Measurements from ENCODE around the gene ANKFN1. TPM values are rescaled to one million over a fixed set of nuclear protein-coding genes. Genes with fewer than 3 reads are reported as not detected.

Gene ANKFN1
- total RNA-seq, 1 donor from 2014 or later = not detected

- Histone ChIP-seq H3K79me2 (ENCODE audit: low read depth) (no peaks in the 10 kb centered on the region), H2AFZ (replicated peaks) (no peak overlapping the region), H3K4me3 (no peak overlapping the region), H3K9ac (no peak overlapping the region), H3K4me1 (peaks cover 11% of the 10 kb centered on the region), H3K4me2 (no peak overlapping the region), H3K27ac (no peak overlapping the region), H3K36me3 (no peaks in the 10 kb centered on the region), H4K20me1 (ENCODE audit: low read depth) (no peaks in the 10 kb centered on the region), H3F3A (ENCODE audit: low read depth) (peaks cover 5% of the 10 kb centered on the region), H3K27me3 (no peaks in the 10 kb centered on the region), H3K9me3 (ENCODE audit: low read depth) (no peaks in the 10 kb centered on the region)
- peaks cover 15% of the 10 kb centered on the region for H3K4me1 Mint-ChIP-seq
- H3K4me3 Mint-ChIP-seq = no peak overlapping the region
- H3K27me3 Mint-ChIP-seq (ENCODE audit: insufficient read depth, low read depth) = no peaks in the 10 kb centered on the region
- H3K36me3 Mint-ChIP-seq = no peaks in the 10 kb centered on the region
- H3K9me3 Mint-ChIP-seq = no peaks in the 10 kb centered on the region
- no peak overlapping the region for H3K27ac Mint-ChIP-seq
- DNase-seq (ENCODE audit: low spot score) = no peak
- TF ChIP-seq CTCF (IDR thresholded peaks at IDR 0.05) (no peak), EZH2 (IDR thresholded peaks at IDR 0.05) (no peak), EZH2phosphoT487 (IDR thresholded peaks at IDR 0.05) (no peak)
Measured at GRCh38 chr17:56436142-56436541, 282.9 kb downstream of the ANKFN1 start.

- no peaks in the 10 kb centered on the region for H4K20me1 ChIP-seq (ENCODE audit: low read depth)
- Mint-ChIP-seq H3K27ac (no peak overlapping the region), H3K27me3 (ENCODE audit: insufficient read depth, low read depth) (peaks cover 2% of the 10 kb centered on the region), H3K4me1 (peaks cover 6% of the 10 kb centered on the region), H3K9me3 (no peaks in the 10 kb centered on the region), H3K36me3 (no peaks in the 10 kb centered on the region), H3K4me3 (no peak overlapping the region)
- no peaks in the 10 kb centered on the region for H3K36me3 ChIP-seq
- no peaks in the 10 kb centered on the region for H3K4me1 ChIP-seq
- no peaks in the 10 kb centered on the region for H3K9me3 ChIP-seq (ENCODE audit: low read depth)
- TF ChIP-seq EZH2 (IDR thresholded peaks at IDR 0.05) (no peak), CTCF (IDR thresholded peaks at IDR 0.05) (no peak), EZH2phosphoT487 (IDR thresholded peaks at IDR 0.05) (no peak)
- no peaks in the 10 kb centered on the region for H3K79me2 ChIP-seq (ENCODE audit: low read depth)
- DNase-seq (ENCODE audit: low spot score) = no peak
- H3K4me3 ChIP-seq = no peak overlapping the region
- no peaks in the 10 kb centered on the region for H3F3A ChIP-seq (ENCODE audit: low read depth)
- H2AFZ ChIP-seq (replicated peaks) = no peak overlapping the region
- no peaks in the 10 kb centered on the region for H3K27me3 ChIP-seq
- no peak overlapping the region for H3K9ac ChIP-seq
- H3K4me2 ChIP-seq = no peak overlapping the region
- H3K27ac ChIP-seq = no peak overlapping the region
Measured at GRCh38 chr17:56440419-56440818, 287.1 kb downstream of the ANKFN1 start.

GRCh38 chr17:56441308-56441707 is 288.0 kb downstream of the ANKFN1 start:
- Mint-ChIP-seq H3K36me3 (no peaks in the 10 kb centered on the region), H3K27me3 (ENCODE audit: insufficient read depth, low read depth) (peaks cover 2% of the 10 kb centered on the region), H3K9me3 (no peaks in the 10 kb centered on the region), H3K4me1 (peaks cover 6% of the 10 kb centered on the region), H3K27ac (no peak overlapping the region), H3K4me3 (no peak overlapping the region)
- no peak for DNase-seq (ENCODE audit: low spot score)
- no peaks in the 10 kb centered on the region for H3K36me3 ChIP-seq
- H2AFZ ChIP-seq (replicated peaks) = no peak overlapping the region
- no peaks in the 10 kb centered on the region for H3K9me3 ChIP-seq (ENCODE audit: low read depth)
- H3K9ac ChIP-seq = no peak overlapping the region
- H4K20me1 ChIP-seq (ENCODE audit: low read depth) = no peaks in the 10 kb centered on the region
- no peaks in the 10 kb centered on the region for H3K79me2 ChIP-seq (ENCODE audit: low read depth)
- no peaks in the 10 kb centered on the region for H3K4me1 ChIP-seq
- H3K27ac ChIP-seq = no peak overlapping the region
- H3K4me2 ChIP-seq = no peak overlapping the region
- no peaks in the 10 kb centered on the region for H3K27me3 ChIP-seq
- H3K4me3 ChIP-seq = no peak overlapping the region
- TF ChIP-seq EZH2 (IDR thresholded peaks at IDR 0.05) = no peak
- no peak for TF ChIP-seq CTCF (IDR thresholded peaks at IDR 0.05)
- H3F3A ChIP-seq (ENCODE audit: low read depth) = no peaks in the 10 kb centered on the region
